Measurements from ENCODE around the gene TCF25.

DNA sequence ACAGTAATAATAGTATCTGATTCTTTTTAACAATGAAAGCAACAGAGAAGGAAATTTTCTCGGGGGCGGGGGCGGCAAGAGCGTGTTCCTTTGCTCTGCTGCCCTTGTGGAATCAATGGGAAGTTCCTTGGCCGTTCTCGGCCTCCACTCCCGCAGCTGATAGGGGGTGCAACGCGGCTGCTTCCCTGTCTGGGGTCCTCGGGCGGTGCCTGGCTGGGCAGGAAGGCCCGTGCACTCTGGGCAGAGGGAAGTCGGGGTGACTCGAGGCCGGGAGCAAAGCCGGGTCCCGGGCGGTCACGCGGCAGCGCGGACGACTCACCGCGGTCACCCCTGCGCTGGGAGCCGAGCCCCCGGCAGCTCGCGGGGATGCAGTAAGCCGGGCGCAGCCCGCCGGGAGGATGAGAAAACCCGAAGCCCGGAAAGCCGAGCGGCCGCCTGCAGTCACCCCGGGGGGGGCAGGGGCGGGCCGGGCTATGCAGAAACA is 52.2 kb downstream of the TCF25 start:
- no peak for TF ChIP-seq CTCF (IDR thresholded peaks at IDR 0.05)
- no peak for TF ChIP-seq POLR2A (IDR thresholded peaks at IDR 0.05)
- no peak for TF ChIP-seq POLR2AphosphoS5 (IDR thresholded peaks at IDR 0.05)
